Measurements from ENCODE around the gene MCL1.
A peak's percentile ranks its signal among the peaks of the same experiment; 100 is the strongest.

Gene MCL1

GRCh38 chr1:150579110-150579944 lies at the start of gene MCL1:
TSS of gene MCL1 (minus strand) at chr1:150579610. CDS start at chr1:150579530, 80 bp downstream.
- H3K79me2 ChIP-seq (ENCODE audit: insufficient read depth, low read length) = peaks cover 51% of the 10 kb centered on the region
- no peaks in the 10 kb centered on the region for H3K27me3 ChIP-seq (ENCODE audit: insufficient read depth, low read length)
- peak within 1 kb of the TSS; percentile 99 for H3K27ac ChIP-seq (ENCODE audit: low read depth, low read length, poor library complexity, severe bottlenecking)
- H3K9ac ChIP-seq (ENCODE audit: low read length) = peak within 1 kb of the TSS; percentile 95
- no peaks in the 10 kb centered on the region for H3K9me2 ChIP-seq (ENCODE audit: low read depth, low read length)
- TF ChIP-seq, protein P1, sequence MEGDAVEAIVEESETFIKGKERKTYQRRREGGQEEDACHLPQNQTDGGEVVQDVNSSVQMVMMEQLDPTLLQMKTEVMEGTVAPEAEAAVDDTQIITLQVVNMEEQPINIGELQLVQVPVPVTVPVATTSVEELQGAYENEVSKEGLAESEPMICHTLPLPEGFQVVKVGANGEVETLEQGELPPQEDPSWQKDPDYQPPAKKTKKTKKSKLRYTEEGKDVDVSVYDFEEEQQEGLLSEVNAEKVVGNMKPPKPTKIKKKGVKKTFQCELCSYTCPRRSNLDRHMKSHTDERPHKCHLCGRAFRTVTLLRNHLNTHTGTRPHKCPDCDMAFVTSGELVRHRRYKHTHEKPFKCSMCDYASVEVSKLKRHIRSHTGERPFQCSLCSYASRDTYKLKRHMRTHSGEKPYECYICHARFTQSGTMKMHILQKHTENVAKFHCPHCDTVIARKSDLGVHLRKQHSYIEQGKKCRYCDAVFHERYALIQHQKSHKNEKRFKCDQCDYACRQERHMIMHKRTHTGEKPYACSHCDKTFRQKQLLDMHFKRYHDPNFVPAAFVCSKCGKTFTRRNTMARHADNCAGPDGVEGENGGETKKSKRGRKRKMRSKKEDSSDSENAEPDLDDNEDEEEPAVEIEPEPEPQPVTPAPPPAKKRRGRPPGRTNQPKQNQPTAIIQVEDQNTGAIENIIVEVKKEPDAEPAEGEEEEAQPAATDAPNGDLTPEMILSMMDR (IDR thresholded peaks at IDR 0.05; ENCODE audit: low read length) = no peak
- no peak for TF ChIP-seq EZH2 (IDR thresholded peaks at IDR 0.05; ENCODE audit: borderline replicate concordance, low read length)
- peaks cover 45% of the 10 kb centered on the region for H3K4me1 ChIP-seq (ENCODE audit: insufficient read depth, low read length, severe bottlenecking)
- peaks cover 49% of the 10 kb centered on the region for H3K36me3 ChIP-seq (ENCODE audit: insufficient read depth, low read length)
- H3K9me3 ChIP-seq (ENCODE audit: low read length) = no peaks in the 10 kb centered on the region
- peak within 1 kb of the TSS; percentile 93 for H3K4me3 ChIP-seq (ENCODE audit: low read depth, low read length, poor library complexity, severe bottlenecking)
- 0 out of 2 replicates have a peak, but pooled peaks cover 5% of the 10 kb centered on the region for H3F3A ChIP-seq (ENCODE audit: insufficient read depth, low read length)
- no peak within 1 kb of the TSS for H2AFZ ChIP-seq (ENCODE audit: low read length)
- H4K20me1 ChIP-seq (ENCODE audit: insufficient read depth, low read length) = 0 out of 2 replicates have a peak, but pooled peaks cover 5% of the 10 kb centered on the region
- H3K4me2 ChIP-seq (ENCODE audit: low read length) = peak within 1 kb of the TSS; percentile 94

DNA sequence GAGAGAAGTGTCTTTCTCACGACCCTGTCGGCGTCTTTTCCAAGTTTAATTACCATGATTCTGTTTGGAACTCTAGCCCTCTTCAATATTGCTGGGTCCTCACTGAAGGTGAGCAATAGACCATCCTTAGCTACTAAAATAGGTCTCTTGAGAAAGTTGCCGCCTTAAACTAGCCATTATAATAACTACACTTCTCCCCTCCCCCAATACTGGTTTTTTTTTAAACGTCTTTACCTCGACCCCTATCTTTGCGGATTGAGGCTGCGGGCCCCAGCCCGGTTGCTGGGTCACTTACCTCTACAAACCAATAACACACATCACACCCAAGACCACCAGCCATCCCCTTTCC lies 49.3 kb upstream of the MCL1 start:
- H3K9me3 ChIP-seq (ENCODE audit: low read length) = no peaks in the 10 kb centered on the region
- H3K27me3 ChIP-seq (ENCODE audit: insufficient read depth, low read length) = no peaks in the 10 kb centered on the region
- H3F3A ChIP-seq (ENCODE audit: insufficient read depth, low read length) = 0 out of 2 replicates have a peak, but pooled peaks cover 3% of the 10 kb centered on the region
- peaks cover 19% of the 10 kb centered on the region for H3K79me2 ChIP-seq (ENCODE audit: insufficient read depth, low read length)
- peak overlapping the region; percentile 80 for H3K27ac ChIP-seq (ENCODE audit: low read depth, low read length, poor library complexity, severe bottlenecking)
- H3K36me3 ChIP-seq (ENCODE audit: insufficient read depth, low read length) = peaks cover 45% of the 10 kb centered on the region
- no peaks in the 10 kb centered on the region for H4K20me1 ChIP-seq (ENCODE audit: insufficient read depth, low read length)
- no peak overlapping the region for H2AFZ ChIP-seq (ENCODE audit: low read length)
- peak overlapping the region; percentile 75 for H3K4me3 ChIP-seq (ENCODE audit: low read depth, low read length, poor library complexity, severe bottlenecking)
- H3K9ac ChIP-seq (ENCODE audit: low read length) = peak overlapping the region; percentile 84
- no peaks in the 10 kb centered on the region for H3K9me2 ChIP-seq (ENCODE audit: low read depth, low read length)
- no peak for TF ChIP-seq EZH2 (IDR thresholded peaks at IDR 0.05; ENCODE audit: borderline replicate concordance, low read length)
- H3K4me1 ChIP-seq (ENCODE audit: insufficient read depth, low read length, severe bottlenecking) = peaks cover 18% of the 10 kb centered on the region
- H3K4me2 ChIP-seq (ENCODE audit: low read length) = peak overlapping the region; percentile 92

DNA sequence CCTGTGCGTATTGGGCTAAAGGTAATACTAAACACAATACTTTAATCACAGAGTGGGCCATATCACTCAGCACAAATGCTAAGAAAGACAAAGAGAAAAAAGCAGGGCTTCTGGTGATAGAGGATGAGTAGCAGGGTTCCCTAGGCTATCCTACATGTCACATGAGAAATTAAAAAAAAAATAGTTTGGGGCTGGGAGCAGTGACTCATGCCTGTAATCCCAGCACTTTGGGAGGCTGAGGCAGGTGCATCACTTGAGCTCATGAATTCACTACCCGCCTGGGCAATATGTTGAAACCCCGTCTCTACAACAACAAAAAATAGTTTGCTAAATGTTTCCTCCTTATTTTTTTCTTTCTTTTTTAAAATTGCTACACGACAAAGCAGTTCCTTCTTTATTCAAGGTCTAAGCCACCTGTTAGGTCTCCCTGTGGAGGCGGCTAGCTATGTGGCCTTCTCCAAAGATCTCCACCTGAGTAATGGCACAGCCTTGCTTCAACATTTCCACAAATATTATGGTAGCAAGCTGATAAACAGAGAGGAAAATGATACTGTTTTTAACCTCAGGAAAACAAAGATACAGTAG lies 48.5 kb upstream of the MCL1 start:
- Histone ChIP-seq H2AFZ (ENCODE audit: low read length) (no peak overlapping the region), H3K4me1 (ENCODE audit: insufficient read depth, low read length, severe bottlenecking) (peaks cover 21% of the 10 kb centered on the region), H3K9me3 (ENCODE audit: low read length) (no peaks in the 10 kb centered on the region), H3K4me3 (ENCODE audit: low read depth, low read length, poor library complexity, severe bottlenecking) (peak overlapping the region; percentile 75), H3K9me2 (ENCODE audit: low read depth, low read length) (no peaks in the 10 kb centered on the region), H3K79me2 (ENCODE audit: insufficient read depth, low read length) (peaks cover 19% of the 10 kb centered on the region), H3K27me3 (ENCODE audit: insufficient read depth, low read length) (no peaks in the 10 kb centered on the region), H4K20me1 (ENCODE audit: insufficient read depth, low read length) (no peaks in the 10 kb centered on the region), H3K27ac (ENCODE audit: low read depth, low read length, poor library complexity, severe bottlenecking) (peak overlapping the region; percentile 80), H3K9ac (ENCODE audit: low read length) (peak overlapping the region; percentile 84), H3K4me2 (ENCODE audit: low read length) (peak overlapping the region; percentile 92), H3K36me3 (ENCODE audit: insufficient read depth, low read length) (peaks cover 52% of the 10 kb centered on the region), H3F3A (ENCODE audit: insufficient read depth, low read length) (0 out of 2 replicates have a peak, but pooled peaks cover 3% of the 10 kb centered on the region)
- TF ChIP-seq, protein P1 (IDR thresholded peaks at IDR 0.05; ENCODE audit: low read length) = no peak
- TF ChIP-seq EZH2 (IDR thresholded peaks at IDR 0.05; ENCODE audit: borderline replicate concordance, low read length) = no peak
